Prostate gland (tissue), 2 donors: Measurements from ENCODE around the gene PRR12.

ENCODE experiments used
- POLR2A ChIP-seq: fragments of 450-650 bp; IDR thresholded peaks from one replicate; pipeline ENCODE4 v1.6.1; 2016; ENCODE audit warnings: antibody characterized with exemption, mild to moderate bottlenecking
- POLR2AphosphoS5 ChIP-seq: sonication (generic); formaldehyde crosslinking; IDR thresholded peaks from one replicate; pipeline ENCODE4 v1.6.1; 2017; ENCODE audit warnings: antibody characterized with exemption
- TF ChIP-seq, protein P1 (sequence below), 4 experiments: fragments of 200-600 bp in 2 of 4; fragments of 450-650 bp in 2 of 4; sonication (generic) in 2 of 4; IDR thresholded peaks; 1 replicate in 3 of 4; 2 replicates in 1 of 4; pipeline ENCODE4 v1.5.1; 2016 to 2019; ENCODE audit warnings: antibody characterized with exemption in 4 of 4, mild to moderate bottlenecking in 2 of 4, moderate library complexity in 2 of 4

DNA sequence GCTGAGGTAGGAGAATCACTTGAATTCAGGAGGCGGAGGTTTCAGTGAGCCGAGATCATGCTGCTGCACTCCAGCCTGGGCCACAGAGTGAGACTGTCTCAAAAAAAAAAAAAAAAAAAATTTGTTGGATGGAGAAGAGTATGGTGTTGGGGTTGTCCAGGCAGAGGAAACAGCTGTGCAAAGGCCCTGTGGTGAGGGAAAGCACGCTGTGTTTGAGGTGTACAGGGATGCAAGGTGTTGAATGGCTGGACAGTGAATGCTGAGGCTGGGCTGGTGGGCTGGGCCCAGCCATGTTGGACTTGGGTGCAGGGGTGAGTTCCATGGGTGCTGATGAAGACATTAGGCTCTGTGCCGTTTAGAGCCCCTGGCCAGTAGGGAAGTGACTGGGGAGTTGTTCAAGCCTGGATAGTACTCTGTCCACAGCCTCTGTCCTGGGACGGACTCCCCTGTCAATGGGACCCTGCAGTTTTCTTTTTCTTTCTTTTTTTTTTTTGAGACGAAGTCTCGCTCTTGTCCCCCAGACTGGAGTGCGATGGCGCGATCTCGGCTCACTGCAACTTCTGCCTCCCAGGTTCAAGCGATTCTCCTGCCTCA lies 18.6 kb downstream of the PRR12 start:
- TF ChIP-seq POLR2AphosphoS5 (no peak), POLR2A (no peak)
- TF ChIP-seq, protein P1, sequence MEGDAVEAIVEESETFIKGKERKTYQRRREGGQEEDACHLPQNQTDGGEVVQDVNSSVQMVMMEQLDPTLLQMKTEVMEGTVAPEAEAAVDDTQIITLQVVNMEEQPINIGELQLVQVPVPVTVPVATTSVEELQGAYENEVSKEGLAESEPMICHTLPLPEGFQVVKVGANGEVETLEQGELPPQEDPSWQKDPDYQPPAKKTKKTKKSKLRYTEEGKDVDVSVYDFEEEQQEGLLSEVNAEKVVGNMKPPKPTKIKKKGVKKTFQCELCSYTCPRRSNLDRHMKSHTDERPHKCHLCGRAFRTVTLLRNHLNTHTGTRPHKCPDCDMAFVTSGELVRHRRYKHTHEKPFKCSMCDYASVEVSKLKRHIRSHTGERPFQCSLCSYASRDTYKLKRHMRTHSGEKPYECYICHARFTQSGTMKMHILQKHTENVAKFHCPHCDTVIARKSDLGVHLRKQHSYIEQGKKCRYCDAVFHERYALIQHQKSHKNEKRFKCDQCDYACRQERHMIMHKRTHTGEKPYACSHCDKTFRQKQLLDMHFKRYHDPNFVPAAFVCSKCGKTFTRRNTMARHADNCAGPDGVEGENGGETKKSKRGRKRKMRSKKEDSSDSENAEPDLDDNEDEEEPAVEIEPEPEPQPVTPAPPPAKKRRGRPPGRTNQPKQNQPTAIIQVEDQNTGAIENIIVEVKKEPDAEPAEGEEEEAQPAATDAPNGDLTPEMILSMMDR (IDR thresholded peaks at IDR 0.05), result no peak
